Measurements from ENCODE around the gene LECT2. TPM values are rescaled to one million over a fixed set of nuclear protein-coding genes. Genes with fewer than 3 reads are reported as not detected.

The LECT2 gene
- total RNA-seq, 1 experiment from 2014 or later, result not detected

GRCh38 chr5:135974021-135974600, 19.3 kb upstream of the LECT2 start:
- no peak for ATAC-seq

GRCh38 chr5:135973323-135974020, 18.7 kb upstream of the LECT2 start:
- H3K27me3 ChIP-seq (ENCODE audit: low read length), result no peaks in the 10 kb centered on the region
- H3F3A ChIP-seq (ENCODE audit: low read length, unreplicated experiment), result no peaks in the 10 kb centered on the region
- H3K4me1 ChIP-seq (ENCODE audit: insufficient read depth, low read length), result no peaks in the 10 kb centered on the region
- H3K36me3 ChIP-seq (ENCODE audit: low read depth, low read length), result no peaks in the 10 kb centered on the region
- ChIA-PET CTCF (no interaction called here), POLR2A (ENCODE audit: unreplicated experiment) (no interaction called here)
- no peaks in the 10 kb centered on the region for H3K9me2 ChIP-seq (replicated peaks; ENCODE audit: low read length)
- TF ChIP-seq CTCF (conservative IDR thresholded peaks at IDR 0.05; ENCODE audit: low read depth, low read length) (no peak), EZH2phosphoT487 (IDR thresholded peaks at IDR 0.05; ENCODE audit: borderline replicate concordance, low read length) (no peak), EZH2 (IDR thresholded peaks at IDR 0.05; ENCODE audit: low read length, unreplicated experiment) (no peak)
- H4K20me1 ChIP-seq (ENCODE audit: low read length), result no peaks in the 10 kb centered on the region
- no peak for ATAC-seq
- H3K9ac ChIP-seq (ENCODE audit: low read length), result no peak overlapping the region
- no peak for DNase-seq
- no peak overlapping the region for H3K27ac ChIP-seq (ENCODE audit: low read length)
- no peaks in the 10 kb centered on the region for H3K79me2 ChIP-seq (ENCODE audit: low read length)
- no peak overlapping the region for H3K4me3 ChIP-seq (ENCODE audit: low read length)
- no peak overlapping the region for H2AFZ ChIP-seq (ENCODE audit: low read length)
- H3K9me3 ChIP-seq (ENCODE audit: low read length), result no peaks in the 10 kb centered on the region
- intact Hi-C loops (cut with micrococcal nuclease), result no loop called here
- no peak overlapping the region for H3K4me2 ChIP-seq (ENCODE audit: low read length)
- BruUV-seq (replicated peaks), result no TSS peak

More at GRCh38 chr5:135974021-135974600, 19.3 kb upstream of the LECT2 start:
- intact Hi-C loops (cut with micrococcal nuclease), result no loop called here
- no peak for DNase-seq
- H3K9me2 ChIP-seq (replicated peaks; ENCODE audit: low read length), result no peaks in the 10 kb centered on the region
- H2AFZ ChIP-seq (ENCODE audit: low read length), result no peak overlapping the region
- H3K27me3 ChIP-seq (ENCODE audit: low read length), result no peaks in the 10 kb centered on the region
- no peak overlapping the region for H3K4me3 ChIP-seq (ENCODE audit: low read length)
- H4K20me1 ChIP-seq (ENCODE audit: low read length), result no peaks in the 10 kb centered on the region
- ChIA-PET CTCF (no interaction called here), POLR2A (ENCODE audit: unreplicated experiment) (no interaction called here)
- H3K36me3 ChIP-seq (ENCODE audit: low read depth, low read length), result no peaks in the 10 kb centered on the region
- no peaks in the 10 kb centered on the region for H3K4me1 ChIP-seq (ENCODE audit: insufficient read depth, low read length)
- no peaks in the 10 kb centered on the region for H3K79me2 ChIP-seq (ENCODE audit: low read length)
- BruUV-seq (replicated peaks), result no TSS peak
- H3K27ac ChIP-seq (ENCODE audit: low read length), result no peak overlapping the region
- no peak for TF ChIP-seq EZH2phosphoT487 (IDR thresholded peaks at IDR 0.05; ENCODE audit: borderline replicate concordance, low read length)
- TF ChIP-seq CTCF (conservative IDR thresholded peaks at IDR 0.05; ENCODE audit: low read depth, low read length), result no peak
- no peak for TF ChIP-seq EZH2 (IDR thresholded peaks at IDR 0.05; ENCODE audit: low read length, unreplicated experiment)
- no peak overlapping the region for H3K4me2 ChIP-seq (ENCODE audit: low read length)
- H3K9ac ChIP-seq (ENCODE audit: low read length), result no peak overlapping the region
- H3K9me3 ChIP-seq (ENCODE audit: low read length), result no peaks in the 10 kb centered on the region
- H3F3A ChIP-seq (ENCODE audit: low read length, unreplicated experiment), result no peaks in the 10 kb centered on the region

GRCh38 chr5:135971701-135972100, 16.9 kb upstream of the LECT2 start:
- no TSS peak for BruUV-seq (replicated peaks)
- ChIA-PET POLR2A (ENCODE audit: unreplicated experiment) (no interaction called here), CTCF (no interaction called here)
- DNase-seq, result no peak
- H3K27ac ChIP-seq (ENCODE audit: low read length), result no peak overlapping the region
- H4K20me1 ChIP-seq (ENCODE audit: low read length), result no peaks in the 10 kb centered on the region
- no peak overlapping the region for H3K9ac ChIP-seq (ENCODE audit: low read length)
- no peaks in the 10 kb centered on the region for H3K27me3 ChIP-seq (ENCODE audit: low read length)
- no peaks in the 10 kb centered on the region for H3K4me1 ChIP-seq (ENCODE audit: insufficient read depth, low read length)
- no peak overlapping the region for H3K4me2 ChIP-seq (ENCODE audit: low read length)
- ATAC-seq, result no peak
- intact Hi-C loops (cut with micrococcal nuclease), result no loop called here
- H3K4me3 ChIP-seq (ENCODE audit: low read length), result no peak overlapping the region
- no peaks in the 10 kb centered on the region for H3K36me3 ChIP-seq (ENCODE audit: low read depth, low read length)
- no peak overlapping the region for H2AFZ ChIP-seq (ENCODE audit: low read length)
- no peaks in the 10 kb centered on the region for H3K9me2 ChIP-seq (replicated peaks; ENCODE audit: low read length)
- H3K79me2 ChIP-seq (ENCODE audit: low read length), result no peaks in the 10 kb centered on the region
- no peaks in the 10 kb centered on the region for H3F3A ChIP-seq (ENCODE audit: low read length, unreplicated experiment)
- TF ChIP-seq EZH2phosphoT487 (IDR thresholded peaks at IDR 0.05; ENCODE audit: borderline replicate concordance, low read length), result no peak
- TF ChIP-seq EZH2 (IDR thresholded peaks at IDR 0.05; ENCODE audit: low read length, unreplicated experiment), result no peak
- TF ChIP-seq CTCF (conservative IDR thresholded peaks at IDR 0.05; ENCODE audit: low read depth, low read length), result no peak
- no peaks in the 10 kb centered on the region for H3K9me3 ChIP-seq (ENCODE audit: low read length)

Data from PC-3 (cell line).